ENCODE measurements around the gene PLA2G3.

PLA2G3 gene

DNA sequence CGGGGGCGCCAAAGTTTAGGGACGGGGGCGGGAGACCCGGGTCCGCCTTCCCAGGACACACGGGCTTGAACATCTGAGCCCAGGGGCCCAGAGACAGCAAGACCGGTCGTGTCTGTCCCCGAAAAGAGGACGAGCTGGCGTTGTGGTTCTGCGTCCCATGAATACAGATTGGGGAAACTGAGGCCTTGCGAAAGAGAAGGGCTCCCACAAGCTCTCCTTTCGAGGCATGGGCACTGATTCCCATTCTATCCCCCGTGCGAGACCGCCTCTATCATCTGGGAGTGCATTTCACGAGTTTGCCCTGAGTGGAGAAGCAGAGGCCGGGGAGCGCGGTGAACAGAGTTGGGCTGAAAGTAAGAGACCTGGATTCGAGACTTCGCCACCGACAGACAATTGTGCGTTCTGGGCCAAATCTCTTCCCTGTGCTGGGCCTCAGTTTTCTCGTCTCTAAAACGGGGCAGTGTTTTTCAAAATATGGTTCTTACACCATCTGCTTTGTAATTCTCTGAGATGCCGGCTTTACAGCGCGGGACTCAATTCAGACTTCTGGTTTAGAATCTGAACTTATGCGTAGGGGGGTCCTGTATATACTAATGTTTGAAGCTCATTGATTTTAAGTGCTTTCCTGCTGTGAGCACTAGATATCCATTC lies 20.1 kb upstream of the PLA2G3 start:
- peak overlapping the region; percentile 69 for H3K4me3 ChIP-seq (ENCODE audit: low read depth, low read length)
- TF ChIP-seq, protein P1, sequence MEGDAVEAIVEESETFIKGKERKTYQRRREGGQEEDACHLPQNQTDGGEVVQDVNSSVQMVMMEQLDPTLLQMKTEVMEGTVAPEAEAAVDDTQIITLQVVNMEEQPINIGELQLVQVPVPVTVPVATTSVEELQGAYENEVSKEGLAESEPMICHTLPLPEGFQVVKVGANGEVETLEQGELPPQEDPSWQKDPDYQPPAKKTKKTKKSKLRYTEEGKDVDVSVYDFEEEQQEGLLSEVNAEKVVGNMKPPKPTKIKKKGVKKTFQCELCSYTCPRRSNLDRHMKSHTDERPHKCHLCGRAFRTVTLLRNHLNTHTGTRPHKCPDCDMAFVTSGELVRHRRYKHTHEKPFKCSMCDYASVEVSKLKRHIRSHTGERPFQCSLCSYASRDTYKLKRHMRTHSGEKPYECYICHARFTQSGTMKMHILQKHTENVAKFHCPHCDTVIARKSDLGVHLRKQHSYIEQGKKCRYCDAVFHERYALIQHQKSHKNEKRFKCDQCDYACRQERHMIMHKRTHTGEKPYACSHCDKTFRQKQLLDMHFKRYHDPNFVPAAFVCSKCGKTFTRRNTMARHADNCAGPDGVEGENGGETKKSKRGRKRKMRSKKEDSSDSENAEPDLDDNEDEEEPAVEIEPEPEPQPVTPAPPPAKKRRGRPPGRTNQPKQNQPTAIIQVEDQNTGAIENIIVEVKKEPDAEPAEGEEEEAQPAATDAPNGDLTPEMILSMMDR (IDR thresholded peaks at IDR 0.05; ENCODE audit: insufficient read depth, low read depth, low read length, missing control alignments), result no peak
- DNase-seq (ENCODE audit: low read depth), result no peak

- H3K4me3 ChIP-seq (ENCODE audit: low read depth, low read length), result no peak overlapping the region
- TF ChIP-seq, protein P1 (IDR thresholded peaks at IDR 0.05; ENCODE audit: insufficient read depth, low read depth, low read length, missing control alignments), result no peak
- DNase-seq (ENCODE audit: low read depth), result no peak
Observed at GRCh38 chr22:31155422-31155821, 15.1 kb upstream of the PLA2G3 start.

GRCh38 chr22:31154975-31155374 lies 14.7 kb upstream of the PLA2G3 start:
- H3K4me3 ChIP-seq (ENCODE audit: low read depth, low read length), result no peak overlapping the region
- TF ChIP-seq, protein P1 (IDR thresholded peaks at IDR 0.05; ENCODE audit: insufficient read depth, low read depth, low read length, missing control alignments), result no peak
- no peak for DNase-seq (ENCODE audit: low read depth)

- TF ChIP-seq, protein P1 (IDR thresholded peaks at IDR 0.05; ENCODE audit: insufficient read depth, low read depth, low read length, missing control alignments), result no peak
- DNase-seq (ENCODE audit: low read depth), result no peak
- H3K4me3 ChIP-seq (ENCODE audit: low read depth, low read length), result no peak overlapping the region
Observed at GRCh38 chr22:31153357-31153756, 13.0 kb upstream of the PLA2G3 start.

DNA sequence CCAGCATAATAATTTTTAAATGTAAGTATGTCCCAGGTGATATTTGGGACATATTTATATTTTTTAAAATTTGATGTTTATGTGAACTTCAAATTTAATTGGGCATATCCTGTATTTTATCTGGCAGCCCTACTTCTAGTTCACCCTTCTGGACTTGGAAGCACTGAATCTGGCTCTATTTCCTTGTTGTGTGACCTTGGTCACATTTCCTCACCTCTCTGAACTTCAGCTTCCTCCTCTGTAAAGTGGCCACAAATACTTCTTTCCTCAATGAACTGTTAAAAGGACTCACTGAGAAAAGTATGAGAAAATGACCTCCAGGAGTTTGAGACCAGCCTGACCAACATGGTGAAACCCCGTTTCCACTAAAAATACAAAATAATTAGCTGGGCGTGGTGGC lies 11.6 kb upstream of the PLA2G3 start:
- TF ChIP-seq, protein P1 (IDR thresholded peaks at IDR 0.05; ENCODE audit: insufficient read depth, low read depth, low read length, missing control alignments), result no peak
- no peak overlapping the region for H3K4me3 ChIP-seq (ENCODE audit: low read depth, low read length)
- DNase-seq (ENCODE audit: low read depth), result no peak

- peak; percentile 14 for DNase-seq (ENCODE audit: low read depth)
- TF ChIP-seq, protein P1 (IDR thresholded peaks at IDR 0.05; ENCODE audit: insufficient read depth, low read depth, low read length, missing control alignments), result peak; percentile 31
Observed at GRCh38 chr22:31150615-31151014, 10.3 kb upstream of the PLA2G3 start.

More at GRCh38 chr22:31150615-31151014, 10.3 kb upstream of the PLA2G3 start:
- no peak overlapping the region for H3K4me3 ChIP-seq (ENCODE audit: low read depth, low read length)
